WERI-Rb-1 (cell line): Measurements from ENCODE around the gene PARD3B.

Experiments
- DNase-seq: peaks from one replicate; pipeline ENCODE4 v3.0.0-alpha.2; 2020
- H3K27ac ChIP-seq: fragments of 250-450 bp; sonication (Bioruptor Pico); 2 replicates; pipeline ENCODE4 v1.5.1; 2020; ENCODE audit warnings: mild to moderate bottlenecking, moderate library complexity
- H3K27me3 ChIP-seq: fragments of 250-450 bp; sonication (Bioruptor Pico); 2 replicates; pipeline ENCODE4 v1.5.1; 2021; ENCODE audit warnings: mild to moderate bottlenecking, low read depth, moderate library complexity; ENCODE audit not compliant: insufficient read depth, severe bottlenecking
- H3K36me3 ChIP-seq: fragments of 250-450 bp; sonication (Bioruptor Pico); 2 replicates; pipeline ENCODE4 v1.5.1; 2020; ENCODE audit warnings: mild to moderate bottlenecking, moderate library complexity
- H3K4me3 ChIP-seq: 2 replicates; pipeline ENCODE4 v1.5.1; 2011; ENCODE audit warnings: low read depth, mild to moderate bottlenecking, control low read depth, low read length
- H3K9me3 ChIP-seq: fragments of 250-450 bp; sonication (Bioruptor Pico); 2 replicates; pipeline ENCODE4 v1.5.1; 2021; ENCODE audit warnings: mild to moderate bottlenecking, moderate library complexity; ENCODE audit not compliant: severe bottlenecking
- CTCF ChIP-seq: IDR thresholded peaks from 2 replicates; pipeline ENCODE4 v1.5.1; 2011; ENCODE audit warnings: low read depth, mild to moderate bottlenecking, control low read depth, inconsistent platforms, low read length

Gene PARD3B

GRCh38 chr2:204715361-204715760 is 170.1 kb downstream of the PARD3B start:
- Histone ChIP-seq H3K36me3 (no peaks in the 10 kb centered on the region), H3K9me3 (no peaks in the 10 kb centered on the region), H3K4me3 (no peak overlapping the region), H3K27ac (no peak overlapping the region), H3K27me3 (no peaks in the 10 kb centered on the region)
- TF ChIP-seq CTCF = no peak
- no peak for DNase-seq

- Histone ChIP-seq H3K27me3 (no peaks in the 10 kb centered on the region), H3K27ac (no peak overlapping the region), H3K36me3 (no peaks in the 10 kb centered on the region), H3K9me3 (no peaks in the 10 kb centered on the region), H3K4me3 (no peak overlapping the region)
- no peak for TF ChIP-seq CTCF
- DNase-seq = no peak
Measured at GRCh38 chr2:204717591-204717990, 172.3 kb downstream of the PARD3B start.

GRCh38 chr2:204718607-204719006 is 173.3 kb downstream of the PARD3B start:
- Histone ChIP-seq H3K27ac (no peak overlapping the region), H3K36me3 (no peaks in the 10 kb centered on the region), H3K9me3 (no peaks in the 10 kb centered on the region), H3K27me3 (no peaks in the 10 kb centered on the region), H3K4me3 (no peak overlapping the region)
- TF ChIP-seq CTCF = no peak
- no peak for DNase-seq

GRCh38 chr2:204720874-204721273 is 175.6 kb downstream of the PARD3B start:
- DNase-seq = no peak
- no peaks in the 10 kb centered on the region for H3K27me3 ChIP-seq
- no peak for TF ChIP-seq CTCF
- H3K27ac ChIP-seq = no peak overlapping the region
- H3K9me3 ChIP-seq = no peaks in the 10 kb centered on the region
- no peaks in the 10 kb centered on the region for H3K36me3 ChIP-seq
- no peak overlapping the region for H3K4me3 ChIP-seq

- Histone ChIP-seq H3K36me3 (no peaks in the 10 kb centered on the region), H3K27ac (no peak overlapping the region), H3K4me3 (no peak overlapping the region), H3K27me3 (no peaks in the 10 kb centered on the region), H3K9me3 (no peaks in the 10 kb centered on the region)
- TF ChIP-seq CTCF = no peak
- no peak for DNase-seq
Measured at GRCh38 chr2:204722207-204722606, 176.9 kb downstream of the PARD3B start.

GRCh38 chr2:204722691-204723090 is 177.4 kb downstream of the PARD3B start:
- Histone ChIP-seq H3K9me3 (no peaks in the 10 kb centered on the region), H3K27ac (no peak overlapping the region), H3K36me3 (no peaks in the 10 kb centered on the region), H3K27me3 (no peaks in the 10 kb centered on the region), H3K4me3 (no peak overlapping the region)
- no peak for TF ChIP-seq CTCF
- DNase-seq = no peak
